GM04503 (cell line): ENCODE results near the gene APLP2.
A peak's percentile ranks its signal among the peaks of the same experiment; 100 is the strongest.
"Not testable (repeated sequence)": the region's sequence is repeated elsewhere in the genome, so short reads cannot be mapped to it uniquely, and the experiment has no call there.

Source experiments
- DNase-seq: peaks from one replicate; pipeline ENCODE4 v3.0.0-alpha.2; 2012; ENCODE audit warnings: low read depth

The APLP2 gene

GRCh38 chr11:130090517-130090916 lies 20.8 kb downstream of the APLP2 start:
- DNase-seq = not testable (repeated sequence)

GRCh38 chr11:130091169-130091568 lies 21.5 kb downstream of the APLP2 start:
- not testable (repeated sequence) for DNase-seq

DNA sequence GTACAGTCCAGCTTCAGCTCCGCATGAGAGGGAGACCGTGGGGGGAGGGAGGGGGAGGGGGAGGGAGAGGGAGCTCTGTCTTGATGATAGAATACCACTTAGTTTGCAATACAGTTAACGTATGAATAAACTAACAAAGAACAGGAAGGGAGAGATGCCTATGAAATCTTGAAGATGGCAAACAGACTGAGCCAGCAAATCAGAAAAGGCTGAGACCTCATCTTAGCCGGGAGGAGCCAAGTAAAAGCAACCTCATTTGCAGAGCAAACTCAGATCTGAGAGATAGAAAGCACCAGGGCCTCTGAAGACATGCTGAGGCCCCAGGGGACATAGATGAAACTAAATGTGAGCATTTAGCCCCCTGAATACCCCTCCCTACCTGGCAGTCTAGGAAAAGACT lies 23.0 kb downstream of the APLP2 start:
- DNase-seq = no peak

GRCh38 chr11:130094614-130095013 lies 24.9 kb downstream of the APLP2 start:
- DNase-seq = no peak

- no peak for DNase-seq
Measured at GRCh38 chr11:130095326-130095725, 25.6 kb downstream of the APLP2 start.

DNA sequence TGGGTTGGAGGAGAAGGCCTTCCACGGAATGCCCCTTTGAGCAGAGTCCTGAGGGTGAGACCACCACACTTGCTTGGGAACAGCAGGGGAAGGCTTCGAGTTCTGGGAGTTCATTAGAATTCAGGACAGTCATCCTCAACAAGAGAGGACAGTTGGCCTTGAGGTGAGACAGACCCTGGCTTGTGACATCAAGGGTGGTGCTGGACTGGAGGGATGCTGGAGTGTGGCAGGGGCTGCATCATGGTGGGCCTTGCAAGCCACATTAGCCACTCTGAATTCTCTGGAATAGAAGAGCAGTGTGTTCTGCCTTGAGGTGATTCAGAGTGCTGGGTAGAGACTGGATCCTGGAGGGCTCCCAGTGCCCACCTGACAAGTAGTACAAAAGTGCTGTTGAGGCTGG lies 26.3 kb downstream of the APLP2 start:
- DNase-seq = no peak

- no peak for DNase-seq
Measured at GRCh38 chr11:130096823-130097222, 27.1 kb downstream of the APLP2 start.

DNA sequence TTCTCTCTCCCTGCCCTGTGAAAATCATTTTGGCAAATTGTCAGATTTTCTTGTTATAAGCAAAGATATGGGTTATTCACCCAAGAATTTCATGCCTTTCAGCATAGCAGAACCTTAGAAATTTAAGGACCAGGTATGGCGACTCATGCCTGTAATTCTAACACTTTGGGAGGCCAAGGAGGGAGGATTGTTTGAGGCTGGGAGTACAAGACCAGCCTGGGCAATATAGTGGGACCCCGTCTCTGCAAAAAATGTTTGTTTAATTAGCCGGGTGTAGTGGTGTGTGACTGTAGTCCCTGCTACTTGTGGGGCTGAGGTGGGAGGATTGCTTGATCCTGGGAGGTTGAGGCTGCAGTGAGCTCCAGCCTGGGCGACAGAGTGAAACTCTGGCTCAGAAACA lies 27.6 kb downstream of the APLP2 start:
- DNase-seq = no peak

DNA sequence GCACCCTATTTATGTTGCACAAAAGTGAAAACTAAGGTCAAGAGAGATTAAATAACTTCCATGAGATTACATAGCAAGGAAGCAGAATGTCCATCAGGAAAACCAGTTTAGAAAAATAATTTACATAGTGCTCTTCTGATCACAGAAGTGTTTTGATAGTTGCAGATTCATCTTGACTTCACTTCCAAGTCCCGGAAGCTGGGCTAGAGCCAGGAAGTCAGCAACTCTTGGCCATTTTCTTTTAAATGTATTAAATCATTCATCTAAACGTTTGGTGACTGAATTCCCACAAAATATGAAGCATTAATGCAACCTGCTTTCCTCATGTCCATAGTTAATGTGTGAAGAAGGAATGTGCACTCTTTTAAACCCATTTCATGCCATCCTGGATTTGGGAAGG lies 29.7 kb downstream of the APLP2 start:
- DNase-seq = no peak

- DNase-seq = no peak
Measured at GRCh38 chr11:130100381-130101095, 30.8 kb downstream of the APLP2 start.

GRCh38 chr11:130101661-130102060 lies 32.0 kb downstream of the APLP2 start:
- DNase-seq = no peak

GRCh38 chr11:130102301-130103249 lies 32.9 kb downstream of the APLP2 start:
- DNase-seq = no peak

GRCh38 chr11:130103296-130103814 lies 33.7 kb downstream of the APLP2 start:
- DNase-seq = peak; percentile 97

GRCh38 chr11:130106381-130106780 lies 36.7 kb downstream of the APLP2 start:
- DNase-seq = no peak

GRCh38 chr11:130108671-130109070 lies 39.0 kb downstream of the APLP2 start:
- DNase-seq = not testable (repeated sequence)

- no peak for DNase-seq
Measured at GRCh38 chr11:130109386-130109785, 39.7 kb downstream of the APLP2 start.

- DNase-seq = no peak
Measured at GRCh38 chr11:130110339-130111108, 40.8 kb downstream of the APLP2 start.

GRCh38 chr11:130112071-130112830 lies 42.6 kb downstream of the APLP2 start:
- DNase-seq = no peak

DNA sequence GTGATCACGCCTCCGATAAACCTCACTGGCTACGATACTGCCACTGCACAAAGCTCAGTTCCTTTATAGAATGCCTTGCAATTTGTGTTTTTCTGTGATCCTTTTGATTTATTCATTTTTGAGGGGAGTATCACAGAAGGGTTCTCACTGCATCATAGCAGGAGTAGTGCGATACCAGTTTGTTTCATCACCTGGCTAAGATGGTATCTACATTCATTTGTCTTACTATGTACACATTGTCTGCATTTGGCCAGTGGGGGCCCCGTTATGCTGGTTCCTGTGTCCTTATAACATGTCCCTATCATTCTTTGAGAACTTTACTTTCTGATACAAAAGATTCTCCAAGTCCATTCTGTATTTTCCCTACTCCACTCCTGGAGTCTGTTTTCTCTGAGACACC lies 44.6 kb downstream of the APLP2 start:
- DNase-seq = no peak

DNA sequence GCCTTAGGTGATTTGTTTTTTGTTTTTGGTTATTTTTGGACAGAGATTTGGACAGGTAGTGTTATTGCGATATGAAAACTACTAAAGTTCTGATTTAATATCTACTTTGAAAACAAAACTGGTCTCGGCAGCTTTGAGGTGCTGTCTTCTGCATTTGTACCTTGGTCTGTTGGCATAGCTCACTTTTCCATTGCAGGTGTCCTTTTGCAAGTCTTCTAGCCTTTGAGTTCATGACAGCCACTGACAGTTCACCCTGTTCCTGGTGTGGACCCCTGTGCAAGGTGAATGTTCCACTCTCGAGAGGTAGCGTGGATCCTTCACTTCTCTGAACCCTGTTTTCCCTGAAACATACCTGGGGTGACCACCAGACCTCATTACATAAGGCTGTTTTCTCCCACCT lies 45.0 kb downstream of the APLP2 start:
- DNase-seq = no peak

DNA sequence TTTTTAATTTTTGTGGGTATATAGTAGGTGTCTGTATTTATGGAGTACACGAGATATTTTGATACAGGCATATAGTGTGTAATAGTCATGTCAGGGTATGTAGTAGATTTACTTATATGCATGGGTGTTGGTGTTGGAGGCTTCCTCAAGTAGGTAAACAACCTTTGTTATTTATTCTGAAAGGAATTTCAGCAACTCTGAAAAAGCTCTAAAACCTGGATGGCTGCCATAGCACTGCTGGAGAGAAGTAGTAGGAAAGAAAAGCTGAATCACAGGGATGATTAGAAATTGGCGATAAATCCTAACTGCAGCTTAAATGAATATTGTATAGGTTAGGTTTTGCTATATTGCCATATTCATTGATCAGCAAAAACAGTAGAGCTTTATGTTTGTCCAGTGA lies 45.5 kb downstream of the APLP2 start:
- no peak for DNase-seq
